AG10803 (cell line): ENCODE results near the gene LENG8.
"Not testable (repeated sequence)": the region's sequence is repeated elsewhere in the genome, so short reads cannot be mapped to it uniquely, and the experiment has no call there.

Experiments
- DNase-seq: peaks from one replicate; pipeline ENCODE4 v3.0.0; 2010; ENCODE audit warnings: low read depth
- H3K4me3 ChIP-seq: 2 replicates; pipeline ENCODE4 v1.5.1; 2011; ENCODE audit warnings: mild to moderate bottlenecking, low read length, control low read depth
- CTCF ChIP-seq: conservative IDR thresholded peaks from 2 replicates; pipeline ENCODE4 v1.5.1; 2011; ENCODE audit warnings: mild to moderate bottlenecking, low read length, control low read depth, inconsistent platforms

LENG8 gene

GRCh38 chr19:54492568-54492967 is 43.6 kb downstream of the LENG8 start:
- DNase-seq, result no peak
- no peak for TF ChIP-seq CTCF
- no peak overlapping the region for H3K4me3 ChIP-seq

GRCh38 chr19:54493056-54493455 is 44.1 kb downstream of the LENG8 start:
- H3K4me3 ChIP-seq, DNase-seq: not testable (repeated sequence)

GRCh38 chr19:54493967-54494585 is 45.1 kb downstream of the LENG8 start:
- no peak for DNase-seq
- TF ChIP-seq CTCF, result no peak
- H3K4me3 ChIP-seq, result no peak overlapping the region

- H3K4me3 ChIP-seq, DNase-seq: not testable (repeated sequence)
Measured at GRCh38 chr19:54495284-54495683, 46.3 kb downstream of the LENG8 start.

- not testable (repeated sequence) for DNase-seq, H3K4me3 ChIP-seq
Measured at GRCh38 chr19:54497747-54498450, 48.9 kb downstream of the LENG8 start.

- H3K4me3 ChIP-seq, result not testable (repeated sequence)
Measured at GRCh38 chr19:54498451-54498772, 49.4 kb downstream of the LENG8 start.

GRCh38 chr19:54502518-54503048 is 53.6 kb downstream of the LENG8 start, which contains the start of gene LAIR2:
LAIR2 (plus strand) TSS chr19:54502831; CDS start chr19:54502919, 88 bp downstream.
- no peak for TF ChIP-seq CTCF
- no peak for DNase-seq
- no peak within 1 kb of the TSS for H3K4me3 ChIP-seq

More at GRCh38 chr19:54498451-54498772, 49.4 kb downstream of the LENG8 start:
- not testable (repeated sequence) for DNase-seq

- DNase-seq, H3K4me3 ChIP-seq: not testable (repeated sequence)
Measured at GRCh38 chr19:54505542-54505941, 56.5 kb downstream of the LENG8 start.

- H3K4me3 ChIP-seq, result no peak overlapping the region
- DNase-seq, result no peak
- TF ChIP-seq CTCF, result no peak
Measured at GRCh38 chr19:54506079-54506478, 57.1 kb downstream of the LENG8 start.

GRCh38 chr19:54507038-54507717 is 58.2 kb downstream of the LENG8 start:
- not testable (repeated sequence) for H3K4me3 ChIP-seq, DNase-seq
